ENCODE measurements around the gene AMIGO3. TPM values are rescaled to one million over a fixed set of nuclear protein-coding genes. Genes with fewer than 3 reads are reported as not detected.

The AMIGO3 gene
- total RNA-seq, 2 experiments from 2014 or later, result 0.82 to 1.3 TPM

DNA sequence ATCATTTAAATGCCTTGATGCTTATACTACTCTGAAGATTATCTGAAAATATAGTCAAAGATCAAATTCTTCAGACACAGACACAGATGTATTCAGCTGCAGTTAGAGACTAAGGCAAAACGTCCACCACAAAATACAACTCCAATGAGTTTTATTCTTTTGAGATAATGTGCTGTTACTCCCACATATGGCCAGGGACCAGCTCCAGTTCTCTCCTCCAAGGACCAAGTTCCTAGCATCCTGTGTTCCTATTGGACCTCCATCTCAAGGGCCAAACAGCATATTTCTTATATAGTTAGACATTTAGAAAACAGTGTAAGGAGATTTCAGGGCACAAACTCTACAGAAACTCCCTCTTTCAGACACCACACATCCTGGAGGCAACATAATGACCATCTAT is 39.7 kb upstream of the AMIGO3 start:
- Histone ChIP-seq H3K27me3 (ENCODE audit: control insufficient read depth in 1 of 2, insufficient read depth in 2 of 2, low read length in 2 of 2) (no peaks in the 10 kb centered on the region), H3K9me3 (ENCODE audit: control insufficient read depth in 1 of 2, insufficient read depth in 1 of 2, low read length in 2 of 2) (no peaks in the 10 kb centered on the region), H3K36me3 (ENCODE audit: insufficient read depth, low read length) (peaks cover 14% of the 10 kb centered on the region), H3K4me3 (ENCODE audit: low read length) (no peak overlapping the region), H3K4me1 (ENCODE audit: insufficient read depth, low read length) (peaks cover 3% of the 10 kb centered on the region), H3K27ac (ENCODE audit: low read depth in 1 of 2, low read length in 2 of 2) (no peak overlapping the region)
- H3K4me3 Mint-ChIP-seq, result no peak overlapping the region
- DNase-seq (no peak), ATAC-seq (ENCODE audit: poor library complexity) (no peak)
- H3K27me3 Mint-ChIP-seq, result no peaks in the 10 kb centered on the region
- H3K9me3 Mint-ChIP-seq, result no peaks in the 10 kb centered on the region
- H3K27ac Mint-ChIP-seq, result no peak overlapping the region
- intact Hi-C loops (cut with DNase I, micrococcal nuclease), result no loop called here
- ChIA-PET POLR2A (interaction anchor here (0.8 kb wide), 1 partner anchor 27 kb away, joined by 3 read pairs; the partner anchor contains the start of gene IP6K1), CTCF (no interaction called here)
- peaks cover 27% of the 10 kb centered on the region for H3K36me3 Mint-ChIP-seq (ENCODE audit: low read depth)
- TF ChIP-seq CTCF (IDR thresholded peaks at IDR 0.05), result no peak
- H3K4me1 Mint-ChIP-seq (ENCODE audit: low read depth), result peaks cover 40% of the 10 kb centered on the region

- Histone ChIP-seq H3K9me3 (ENCODE audit: control insufficient read depth in 1 of 2, insufficient read depth in 1 of 2, low read length in 2 of 2) (no peaks in the 10 kb centered on the region), H3K27ac (ENCODE audit: low read depth in 1 of 2, low read length in 2 of 2) (no peak overlapping the region), H3K27me3 (ENCODE audit: control insufficient read depth in 1 of 2, insufficient read depth in 2 of 2, low read length in 2 of 2) (no peaks in the 10 kb centered on the region), H3K36me3 (ENCODE audit: insufficient read depth, low read length) (peaks cover 11% of the 10 kb centered on the region), H3K4me3 (ENCODE audit: low read length) (no peak overlapping the region), H3K4me1 (ENCODE audit: insufficient read depth, low read length) (peaks cover 3% of the 10 kb centered on the region)
- no peaks in the 10 kb centered on the region for H3K9me3 Mint-ChIP-seq
- no peak overlapping the region for H3K27ac Mint-ChIP-seq
- H3K36me3 Mint-ChIP-seq (ENCODE audit: low read depth), result peaks cover 34% of the 10 kb centered on the region
- POLR2A ChIA-PET, result interaction anchor here (0.9 kb wide), 1 partner anchor 13 kb away, joined by 3 read pairs; no protein-coding TSS in a partner anchor
- ATAC-seq (ENCODE audit: poor library complexity) (no peak), DNase-seq (no peak)
- CTCF ChIA-PET, result no interaction called here
- no peak overlapping the region for H3K4me3 Mint-ChIP-seq
- no peaks in the 10 kb centered on the region for H3K27me3 Mint-ChIP-seq
- no peak for TF ChIP-seq CTCF (IDR thresholded peaks at IDR 0.05)
- H3K4me1 Mint-ChIP-seq (ENCODE audit: low read depth), result peaks cover 52% of the 10 kb centered on the region
- intact Hi-C loops (cut with DNase I, micrococcal nuclease), result no loop called here
Measured at GRCh38 chr3:49757197-49757596, 37.7 kb upstream of the AMIGO3 start.

DNA sequence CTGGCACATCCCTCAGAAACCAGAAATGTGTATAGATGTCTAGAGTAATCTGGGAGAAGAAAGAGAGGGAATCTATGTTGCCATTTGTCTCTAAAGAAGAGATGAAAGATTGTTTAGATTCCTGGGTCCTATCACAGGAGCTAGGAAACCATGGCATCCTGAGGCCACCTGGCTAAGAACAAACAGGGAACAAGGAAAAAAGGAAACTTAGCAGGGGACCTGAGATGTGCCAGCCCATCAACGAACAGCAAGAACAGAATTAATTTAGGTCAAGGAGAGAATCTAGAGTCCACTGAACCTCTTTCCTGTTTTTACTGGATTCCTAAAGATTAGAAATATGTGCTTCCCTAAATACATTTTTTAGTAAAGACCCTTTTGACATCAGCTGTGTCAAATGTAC is 36.6 kb upstream of the AMIGO3 start:
- no peak for TF ChIP-seq CTCF (IDR thresholded peaks at IDR 0.05)
- ATAC-seq (ENCODE audit: poor library complexity), result no peak
- CTCF ChIA-PET, result no interaction called here
- Histone ChIP-seq H3K27me3 (ENCODE audit: control insufficient read depth in 1 of 2, insufficient read depth in 2 of 2, low read length in 2 of 2) (no peaks in the 10 kb centered on the region), H3K4me3 (ENCODE audit: low read length) (no peak overlapping the region), H3K9me3 (ENCODE audit: control insufficient read depth in 1 of 2, insufficient read depth in 1 of 2, low read length in 2 of 2) (no peaks in the 10 kb centered on the region), H3K36me3 (ENCODE audit: insufficient read depth, low read length) (peaks cover 7% of the 10 kb centered on the region), H3K27ac (ENCODE audit: low read depth in 1 of 2, low read length in 2 of 2) (no peak overlapping the region), H3K4me1 (ENCODE audit: insufficient read depth, low read length) (peaks cover 3% of the 10 kb centered on the region)
- Mint-ChIP-seq H3K9me3 (no peaks in the 10 kb centered on the region), H3K4me3 (no peak overlapping the region), H3K27ac (no peak overlapping the region), H3K4me1 (ENCODE audit: low read depth) (peaks cover 52% of the 10 kb centered on the region), H3K27me3 (no peaks in the 10 kb centered on the region), H3K36me3 (ENCODE audit: low read depth) (peaks cover 34% of the 10 kb centered on the region)
- intact Hi-C loops (cut with DNase I, micrococcal nuclease), result no loop called here
- no peak for DNase-seq
- POLR2A ChIA-PET, result no interaction called here

Data from CD4-positive, alpha-beta T cell (primary cell).